ENCODE results near the gene PTPRD. TPM values are rescaled to one million over a fixed set of nuclear protein-coding genes. Genes with fewer than 3 reads are reported as not detected.

Gene PTPRD
- total RNA-seq, 1 donor from 2014 or later: 532 TPM

DNA sequence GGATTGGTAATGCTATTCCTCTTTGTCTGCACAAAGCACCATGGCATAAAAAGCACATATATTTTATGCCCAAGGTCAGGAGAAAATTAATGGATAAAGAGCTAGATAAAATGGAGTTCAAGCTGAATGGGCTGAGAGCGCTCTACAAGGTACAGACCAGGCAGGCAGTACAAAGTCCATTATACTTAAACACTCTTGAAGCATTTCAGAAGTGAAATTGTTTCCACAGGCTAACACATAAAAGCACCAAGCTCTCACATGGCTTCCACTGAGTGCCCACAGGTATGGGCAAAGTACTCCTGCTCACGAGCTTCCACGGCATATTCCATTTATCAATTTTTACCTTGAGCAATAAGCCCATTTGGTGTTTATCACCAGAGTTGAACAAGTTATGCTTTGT, 2042.0 kb downstream of the PTPRD start:
- Mint-ChIP-seq H3K27ac (ENCODE audit: unreplicated experiment) (no peak overlapping the region), H3K36me3 (ENCODE audit: unreplicated experiment) (no peaks in the 10 kb centered on the region), H3K27me3 (ENCODE audit: unreplicated experiment) (peaks cover 2% of the 10 kb centered on the region), H3K9me3 (ENCODE audit: unreplicated experiment) (no peaks in the 10 kb centered on the region), H3K4me1 (ENCODE audit: low read depth, unreplicated experiment) (peaks cover 5% of the 10 kb centered on the region), H3K4me3 (ENCODE audit: unreplicated experiment) (no peak overlapping the region)
- no peak for DNase-seq
- TF ChIP-seq, protein P1, sequence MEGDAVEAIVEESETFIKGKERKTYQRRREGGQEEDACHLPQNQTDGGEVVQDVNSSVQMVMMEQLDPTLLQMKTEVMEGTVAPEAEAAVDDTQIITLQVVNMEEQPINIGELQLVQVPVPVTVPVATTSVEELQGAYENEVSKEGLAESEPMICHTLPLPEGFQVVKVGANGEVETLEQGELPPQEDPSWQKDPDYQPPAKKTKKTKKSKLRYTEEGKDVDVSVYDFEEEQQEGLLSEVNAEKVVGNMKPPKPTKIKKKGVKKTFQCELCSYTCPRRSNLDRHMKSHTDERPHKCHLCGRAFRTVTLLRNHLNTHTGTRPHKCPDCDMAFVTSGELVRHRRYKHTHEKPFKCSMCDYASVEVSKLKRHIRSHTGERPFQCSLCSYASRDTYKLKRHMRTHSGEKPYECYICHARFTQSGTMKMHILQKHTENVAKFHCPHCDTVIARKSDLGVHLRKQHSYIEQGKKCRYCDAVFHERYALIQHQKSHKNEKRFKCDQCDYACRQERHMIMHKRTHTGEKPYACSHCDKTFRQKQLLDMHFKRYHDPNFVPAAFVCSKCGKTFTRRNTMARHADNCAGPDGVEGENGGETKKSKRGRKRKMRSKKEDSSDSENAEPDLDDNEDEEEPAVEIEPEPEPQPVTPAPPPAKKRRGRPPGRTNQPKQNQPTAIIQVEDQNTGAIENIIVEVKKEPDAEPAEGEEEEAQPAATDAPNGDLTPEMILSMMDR (IDR thresholded peaks at IDR 0.05; ENCODE audit: partially characterized antibody, unreplicated experiment): no peak

DNA sequence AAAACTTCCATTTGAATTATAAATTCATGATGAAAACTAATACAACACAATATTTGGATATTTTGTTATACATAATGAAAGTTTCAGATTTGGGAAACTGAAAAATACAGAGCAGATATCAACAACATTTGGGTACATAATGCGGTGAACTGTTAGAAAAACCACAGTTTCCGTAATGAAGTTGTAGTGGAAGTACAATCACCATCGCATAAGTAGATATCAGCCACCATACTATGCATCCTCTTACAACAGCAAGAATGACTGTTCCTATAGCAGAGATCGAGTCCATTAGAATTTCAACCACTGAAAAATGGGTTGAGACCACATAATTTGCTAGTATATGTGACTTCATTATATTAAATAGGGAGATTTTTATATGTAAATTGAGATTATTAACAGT, 2043.0 kb downstream of the PTPRD start:
- Mint-ChIP-seq H3K27me3 (ENCODE audit: unreplicated experiment) (peaks cover 2% of the 10 kb centered on the region), H3K36me3 (ENCODE audit: unreplicated experiment) (no peaks in the 10 kb centered on the region), H3K27ac (ENCODE audit: unreplicated experiment) (no peak overlapping the region), H3K4me1 (ENCODE audit: low read depth, unreplicated experiment) (peaks cover 5% of the 10 kb centered on the region), H3K4me3 (ENCODE audit: unreplicated experiment) (no peak overlapping the region), H3K9me3 (ENCODE audit: unreplicated experiment) (no peaks in the 10 kb centered on the region)
- TF ChIP-seq, protein P1 (IDR thresholded peaks at IDR 0.05; ENCODE audit: partially characterized antibody, unreplicated experiment): no peak
- DNase-seq: no peak

DNA sequence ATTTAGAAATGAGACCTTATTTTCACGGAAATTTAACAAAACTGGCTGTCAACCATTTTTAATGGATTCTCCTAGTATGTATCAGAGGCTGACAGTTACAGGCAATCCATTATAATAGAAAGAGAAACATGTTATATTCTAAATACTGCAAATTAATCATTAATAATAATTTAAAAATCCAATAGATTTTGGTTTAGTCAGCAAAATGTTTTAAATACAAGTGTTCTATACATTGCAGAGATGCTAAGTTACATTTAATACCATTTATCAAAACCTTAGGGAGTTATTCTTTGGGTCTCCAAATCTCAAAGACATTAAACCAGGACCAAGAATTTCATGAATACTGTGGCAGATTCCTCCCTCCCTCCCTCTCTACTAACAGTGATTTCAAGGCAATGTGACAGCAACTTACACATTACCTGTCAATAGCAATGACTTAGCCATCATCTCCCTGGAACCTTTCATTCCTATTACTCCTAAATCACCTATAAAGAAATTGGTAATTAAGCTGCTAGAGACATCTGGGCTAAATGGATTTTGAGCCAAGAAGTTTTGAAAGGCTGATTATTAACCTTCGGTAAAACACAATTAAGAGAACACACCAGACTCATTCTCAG, 2044.7 kb downstream of the PTPRD start:
- no peak for DNase-seq
- Mint-ChIP-seq H3K27me3 (ENCODE audit: unreplicated experiment) (peaks cover 2% of the 10 kb centered on the region), H3K4me1 (ENCODE audit: low read depth, unreplicated experiment) (peaks cover 5% of the 10 kb centered on the region), H3K27ac (ENCODE audit: unreplicated experiment) (no peak overlapping the region), H3K4me3 (ENCODE audit: unreplicated experiment) (no peak overlapping the region), H3K36me3 (ENCODE audit: unreplicated experiment) (no peaks in the 10 kb centered on the region), H3K9me3 (ENCODE audit: unreplicated experiment) (no peaks in the 10 kb centered on the region)
- TF ChIP-seq, protein P1 (IDR thresholded peaks at IDR 0.05; ENCODE audit: partially characterized antibody, unreplicated experiment): no peak

DNA sequence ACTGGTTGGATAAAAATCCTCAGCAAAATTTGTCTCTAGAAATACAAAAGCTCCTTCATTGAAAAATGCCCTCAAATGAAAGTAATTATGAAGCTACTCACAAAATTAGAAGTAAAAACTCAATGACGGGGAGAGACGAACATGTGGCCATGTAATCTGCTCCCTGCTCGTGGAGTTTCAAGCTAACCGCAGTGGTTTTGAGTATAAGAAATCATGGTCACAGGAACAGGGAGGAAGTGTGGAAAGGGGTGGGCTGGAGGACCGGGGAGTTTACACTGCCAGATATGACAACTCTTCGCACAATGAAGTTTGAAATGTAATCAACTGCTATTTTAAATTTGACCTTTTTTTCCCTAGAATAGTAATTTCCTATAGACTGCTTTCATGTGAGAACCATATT, 2047.8 kb downstream of the PTPRD start:
- H3K36me3 Mint-ChIP-seq (ENCODE audit: unreplicated experiment): no peaks in the 10 kb centered on the region
- no peaks in the 10 kb centered on the region for H3K9me3 Mint-ChIP-seq (ENCODE audit: unreplicated experiment)
- no peak overlapping the region for H3K4me3 Mint-ChIP-seq (ENCODE audit: unreplicated experiment)
- H3K27me3 Mint-ChIP-seq (ENCODE audit: unreplicated experiment): peaks cover 2% of the 10 kb centered on the region
- DNase-seq: no peak
- no peak overlapping the region for H3K27ac Mint-ChIP-seq (ENCODE audit: unreplicated experiment)
- H3K4me1 Mint-ChIP-seq (ENCODE audit: low read depth, unreplicated experiment): peaks cover 3% of the 10 kb centered on the region
- TF ChIP-seq, protein P1 (IDR thresholded peaks at IDR 0.05; ENCODE audit: partially characterized antibody, unreplicated experiment): no peak

DNA sequence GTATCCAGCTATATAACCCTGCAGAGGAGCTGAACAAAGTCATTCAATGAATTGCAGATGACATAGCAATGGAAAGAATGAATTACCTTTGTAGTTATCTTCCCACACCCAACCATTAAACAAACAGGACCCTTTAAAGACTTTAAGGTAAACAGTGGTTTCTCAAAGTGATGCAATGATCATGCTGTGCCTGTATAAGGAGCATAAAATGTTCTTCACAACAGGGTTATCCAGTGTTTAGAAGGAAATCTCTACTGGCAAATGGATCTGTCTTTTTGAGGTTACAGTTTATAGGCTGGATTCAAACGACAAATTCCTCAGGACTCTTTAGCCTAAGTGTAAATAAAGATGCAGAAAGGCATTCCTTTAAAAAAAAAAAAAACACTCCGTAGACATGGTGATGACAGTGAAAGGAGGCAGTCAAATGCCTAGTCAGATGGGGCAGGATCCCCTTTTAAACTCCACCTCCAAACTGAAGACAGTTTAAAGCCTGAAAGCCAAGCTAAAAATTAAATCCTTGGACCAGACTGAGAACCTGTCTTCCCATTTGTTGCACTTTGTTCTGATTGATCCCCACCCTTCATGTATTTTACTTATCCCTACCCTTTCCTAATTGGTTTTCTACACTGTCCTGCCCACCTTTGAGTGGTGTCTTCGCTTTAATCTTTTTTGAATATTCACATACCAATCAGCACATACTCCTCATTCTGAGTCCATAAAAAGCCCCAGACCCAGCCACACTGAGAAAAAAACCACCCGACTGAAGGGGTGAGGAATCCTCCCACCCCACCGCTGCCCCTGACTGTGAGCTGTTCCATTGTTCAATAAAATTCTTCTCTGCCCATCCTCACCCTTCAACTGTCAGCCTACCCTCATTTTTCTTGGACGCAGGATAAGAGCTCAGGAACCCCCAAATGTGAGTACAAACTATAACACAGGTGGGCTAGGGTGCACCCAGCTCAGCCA, 2052.0 kb downstream of the PTPRD start:
- TF ChIP-seq, protein P1 (IDR thresholded peaks at IDR 0.05; ENCODE audit: partially characterized antibody, unreplicated experiment): no peak
- Mint-ChIP-seq H3K9me3 (ENCODE audit: unreplicated experiment) (no peaks in the 10 kb centered on the region), H3K4me1 (ENCODE audit: low read depth, unreplicated experiment) (peaks cover 3% of the 10 kb centered on the region), H3K36me3 (ENCODE audit: unreplicated experiment) (no peaks in the 10 kb centered on the region), H3K4me3 (ENCODE audit: unreplicated experiment) (no peak overlapping the region), H3K27me3 (ENCODE audit: unreplicated experiment) (no peaks in the 10 kb centered on the region), H3K27ac (ENCODE audit: unreplicated experiment) (peak overlapping the region; percentile 6)
- no peak for DNase-seq
